ENCODE data around the gene RTN4RL1. TPM values are rescaled to one million over a fixed set of nuclear protein-coding genes. Genes with fewer than 3 reads are reported as not detected.

RTN4RL1 gene
- total and polyA plus RNA-seq, 9 of the 15 experiments (the other 6 are each of a cell fraction or from before 2014, with no cell fraction given), result 0.04 to 0.06 (median 0.04) TPM; not detected in 5

- H3K9me1 ChIP-seq (ENCODE audit: control insufficient read depth, insufficient read depth, low read length), result no peaks in the 10 kb centered on the region
- no peak overlapping the region for H3K4me2 ChIP-seq (ENCODE audit: insufficient read depth, low read length)
These were observed 11.2 kb downstream of the RTN4RL1 start for GRCh38 chr17:2013994-2014317.

More at GRCh38 chr17:2013994-2014317, 11.2 kb downstream of the RTN4RL1 start:
- Histone ChIP-seq H3K4me3 (no peak overlapping the region), H3K27me3 (ENCODE audit: control insufficient read depth in 2 of 2, insufficient read depth in 2 of 2, low read length in 2 of 2) (peaks cover 25 to 67% of the 10 kb centered on the region in 2 experiments), H4K20me1 (replicated peaks; ENCODE audit: control insufficient read depth, insufficient read depth, low read length) (0 out of 2 replicates have a peak, but pooled peaks cover 5% of the 10 kb centered on the region), H3K4me1 (replicated peaks in 1 of 2; ENCODE audit: control insufficient read depth in 2 of 2, insufficient read depth in 2 of 2, low read length in 2 of 2) (peaks cover 0 to 7% of the 10 kb centered on the region in 2 experiments; a peak in 2 of 5 replicates), H3K36me3 (ENCODE audit: control insufficient read depth, insufficient read depth, low read length) (no peaks in the 10 kb centered on the region), H3K9ac (ENCODE audit: insufficient read depth in 1 of 2, low read depth in 2 of 2, low read length in 2 of 2) (no peak overlapping the region), H2AFZ (ENCODE audit: low read depth, low read length) (no peak overlapping the region), H3K27ac (ENCODE audit: extremely low read depth, low read depth, low read length) (no peak overlapping the region), H3K79me2 (ENCODE audit: control insufficient read depth, insufficient read depth, low read length) (no peaks in the 10 kb centered on the region), H3K9me3 (replicated peaks; ENCODE audit: control insufficient read depth, insufficient read depth, low read depth, low read length) (no peaks in the 10 kb centered on the region)
- intact Hi-C loops (cut with micrococcal nuclease), result no loop called here
- in situ Hi-C loops (cut with MboI), result no loop called here
- ATAC-seq (no peak), FAIRE-seq (no peak), DNase-seq (ENCODE audit: extremely low read depth in 1 of 4, low spot score in 3 of 4) (no peak)
- TF ChIP-seq ZNF79 (CRISPR knock-in tag; IDR thresholded peaks at IDR 0.05; ENCODE audit: low read depth) (no peak), MED1 (CRISPR knock-in tag; IDR thresholded peaks at IDR 0.05; ENCODE audit: borderline replicate concordance) (no peak), KLF1 (tag; IDR thresholded peaks at IDR 0.05) (no peak), TAF7 (tag; IDR thresholded peaks at IDR 0.05) (no peak), CSDE1 (IDR thresholded peaks at IDR 0.05) (no peak), CREM (IDR thresholded peaks at IDR 0.05; ENCODE audit: low read depth) (no peak), ZNF551 (CRISPR knock-in tag; IDR thresholded peaks at IDR 0.05) (no peak), DNMT1 (IDR thresholded peaks at IDR 0.05) (no peak), RAD21 (CRISPR knock-in tag; conservative IDR thresholded peaks at IDR 0.05 in 1 of 2, IDR thresholded peaks at IDR 0.05 in 1 of 2) (no peak), POLR2A (conservative IDR thresholded peaks at IDR 0.05) (no peak), ZNF140 (CRISPR knock-in tag; IDR thresholded peaks at IDR 0.05) (no peak), GATAD2A (IDR thresholded peaks at IDR 0.05) (no peak), FOXK1 (CRISPR knock-in tag; IDR thresholded peaks at IDR 0.05; ENCODE audit: borderline replicate concordance) (no peak), HOMEZ (CRISPR knock-in tag; IDR thresholded peaks at IDR 0.05) (no peak)
- TF ChIP-seq, protein P1, sequence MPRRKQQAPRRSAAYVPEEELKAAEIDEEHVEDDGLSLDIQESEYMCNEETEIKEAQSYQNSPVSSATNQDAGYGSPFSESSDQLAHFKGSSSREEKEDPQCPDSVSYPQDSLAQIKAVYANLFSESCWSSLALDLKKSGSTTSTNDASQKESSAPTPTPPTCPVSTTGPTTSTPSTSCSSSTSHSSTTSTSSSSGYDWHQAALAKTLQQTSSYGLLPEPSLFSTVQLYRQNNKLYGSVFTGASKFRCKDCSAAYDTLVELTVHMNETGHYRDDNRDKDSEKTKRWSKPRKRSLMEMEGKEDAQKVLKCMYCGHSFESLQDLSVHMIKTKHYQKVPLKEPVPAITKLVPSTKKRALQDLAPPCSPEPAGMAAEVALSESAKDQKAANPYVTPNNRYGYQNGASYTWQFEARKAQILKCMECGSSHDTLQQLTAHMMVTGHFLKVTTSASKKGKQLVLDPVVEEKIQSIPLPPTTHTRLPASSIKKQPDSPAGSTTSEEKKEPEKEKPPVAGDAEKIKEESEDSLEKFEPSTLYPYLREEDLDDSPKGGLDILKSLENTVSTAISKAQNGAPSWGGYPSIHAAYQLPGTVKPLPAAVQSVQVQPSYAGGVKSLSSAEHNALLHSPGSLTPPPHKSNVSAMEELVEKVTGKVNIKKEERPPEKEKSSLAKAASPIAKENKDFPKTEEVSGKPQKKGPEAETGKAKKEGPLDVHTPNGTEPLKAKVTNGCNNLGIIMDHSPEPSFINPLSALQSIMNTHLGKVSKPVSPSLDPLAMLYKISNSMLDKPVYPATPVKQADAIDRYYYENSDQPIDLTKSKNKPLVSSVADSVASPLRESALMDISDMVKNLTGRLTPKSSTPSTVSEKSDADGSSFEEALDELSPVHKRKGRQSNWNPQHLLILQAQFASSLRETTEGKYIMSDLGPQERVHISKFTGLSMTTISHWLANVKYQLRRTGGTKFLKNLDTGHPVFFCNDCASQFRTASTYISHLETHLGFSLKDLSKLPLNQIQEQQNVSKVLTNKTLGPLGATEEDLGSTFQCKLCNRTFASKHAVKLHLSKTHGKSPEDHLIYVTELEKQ (CRISPR knock-in tag; IDR thresholded peaks at IDR 0.05), result no peak
- TF ChIP-seq, protein P2, sequence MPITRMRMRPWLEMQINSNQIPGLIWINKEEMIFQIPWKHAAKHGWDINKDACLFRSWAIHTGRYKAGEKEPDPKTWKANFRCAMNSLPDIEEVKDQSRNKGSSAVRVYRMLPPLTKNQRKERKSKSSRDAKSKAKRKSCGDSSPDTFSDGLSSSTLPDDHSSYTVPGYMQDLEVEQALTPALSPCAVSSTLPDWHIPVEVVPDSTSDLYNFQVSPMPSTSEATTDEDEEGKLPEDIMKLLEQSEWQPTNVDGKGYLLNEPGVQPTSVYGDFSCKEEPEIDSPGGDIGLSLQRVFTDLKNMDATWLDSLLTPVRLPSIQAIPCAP (CRISPR knock-in tag; IDR thresholded peaks at IDR 0.05; ENCODE audit: borderline replicate concordance), result no peak
- CTCF ChIA-PET (ENCODE audit: low intra/inter-chr PET ratio), result no interaction called here
- WGBS (ENCODE audit: insufficient coverage, low coverage, missing lambda C conversion rate), result 18% methylated on average over 1 of the region's 1 CpG
- POLR2A ChIA-PET, result no interaction called here
- no TSS peak for BruUV-seq (replicated peaks)
